K562 (cell line): ENCODE data around the gene COX10. TPM values are rescaled to one million over a fixed set of nuclear protein-coding genes. Genes with fewer than 3 reads are reported as not detected.

Experiments
- C11orf30 ChIP-seq: fragments of 450-650 bp; IDR thresholded peaks from 2 replicates; pipeline ENCODE4 v1.6.1; 2016; ENCODE audit warnings: low read depth, mild to moderate bottlenecking
- CBX1 ChIP-seq: sonication (generic); IDR thresholded peaks from 2 replicates; pipeline ENCODE4 v1.6.1; 2016; ENCODE audit warnings: antibody characterized with exemption, low read depth, mild to moderate bottlenecking
- HDAC3 ChIP-seq: fragments of 450-650 bp; IDR thresholded peaks from 2 replicates; pipeline ENCODE4 v1.6.1; 2018; ENCODE audit warnings: borderline replicate concordance, mild to moderate bottlenecking, moderate library complexity; ENCODE audit not compliant: partially characterized antibody
- MXI1 ChIP-seq: IDR thresholded peaks from 2 replicates; pipeline ENCODE4 v1.6.1; 2011; ENCODE audit warnings: low read depth, mild to moderate bottlenecking, improper control_type of control experiment, low read length
- NR4A1 ChIP-seq, 2 experiments: fragments of 250-450 bp in 1 of 2; fragments of 450-650 bp in 1 of 2; sonication (Bioruptor Pico) in 1 of 2; IDR thresholded peaks; 2 replicates each; pipeline versions ENCODE4 v1.4.0 to v1.6.1; 2016 to 2020; ENCODE audit warnings: mild to moderate bottlenecking in 2 of 2, missing compliant biosample characterization in 1 of 2, missing genetic modification characterization in 1 of 2, moderate library complexity in 1 of 2
- PPARD ChIP-seq: fragments of 250-450 bp; sonication (Bioruptor Pico); IDR thresholded peaks from 2 replicates; pipeline ENCODE4 v1.8.0; 2022; ENCODE audit warnings: inconsistent platforms, mild to moderate bottlenecking, moderate library complexity
- UBTF ChIP-seq, 2 experiments: IDR thresholded peaks; 2 replicates each; pipeline ENCODE4 v1.6.1; 2012; ENCODE audit warnings: improper control_type of control experiment in 2 of 2, low read depth in 2 of 2, low read length in 2 of 2, borderline replicate concordance in 1 of 2
- VEZF1 ChIP-seq: fragments of 200-800 bp; sonication (Bioruptor generic); IDR thresholded peaks from 2 replicates; pipeline ENCODE4 v1.6.1; 2017; ENCODE audit warnings: missing genetic modification characterization, missing compliant biosample characterization
- ZNF23 ChIP-seq: fragments of 250-450 bp; sonication (Bioruptor Pico); IDR thresholded peaks from 2 replicates; pipeline ENCODE4 v1.4.0; 2020; ENCODE audit warnings: mild to moderate bottlenecking
- ZNF407 ChIP-seq: fragments of 450-650 bp; IDR thresholded peaks from 2 replicates; pipeline ENCODE4 v1.6.1; 2016; ENCODE audit warnings: low read depth
- ZNF699 ChIP-seq: fragments of 250-450 bp; sonication (Bioruptor Pico); IDR thresholded peaks from 2 replicates; pipeline ENCODE4 v1.8.0; 2021; ENCODE audit warnings: mild to moderate bottlenecking, moderate library complexity; ENCODE audit not compliant: insufficient replicate concordance
- ZNF75A ChIP-seq: fragments of 450-650 bp; formaldehyde crosslinking; IDR thresholded peaks from 2 replicates; pipeline ENCODE4 v1.4.0; 2020; ENCODE audit warnings: mild to moderate bottlenecking
- polyA plus RNA-seq, 8 experiments: library from polyadenylated mRNA; depleted of rRNA in 4 of 8; stranded (reverse) in 5 of 8; unstranded in 3 of 8; fragments of >200 nt; fragmentation: Nextera tagmentation in 2 of 8; fragmentation: Illumina TruSeq in 1 of 8; extraction: Ambion mirVana in 2 of 8; extraction: Trizol in 1 of 8; gene quantifications; 2 replicates each; pipeline versions ENCODE4 v1.2.1 to v1.2.3, GENCODE V29; 2011 to 2014; ENCODE audit warnings: inconsistent platforms in 1 of 8, missing spikeins in 1 of 8
- total RNA-seq, 7 experiments: library from RNA; depleted of rRNA in 6 of 7; stranded (reverse); fragments of >200 nt in 6 of 7; fragmentation: Illumina TruSeq in 2 of 7; extraction: Trizol in 2 of 7; gene quantifications; 2 replicates each; pipeline versions ENCODE4 v1.2.1 to v1.2.3, GENCODE V29; 2011 to 2021; ENCODE audit warnings: low replicate concordance in 1 of 7
- TF ChIP-seq, protein P1 (sequence below): sonication (generic); formaldehyde crosslinking; IDR thresholded peaks from 2 replicates; pipeline ENCODE4 v1.9.0; 2022; ENCODE audit warnings: mild to moderate bottlenecking, missing genetic modification reagents

COX10 gene
- total and polyA plus RNA-seq, 9 of the 15 experiments (the other 6 are each of a cell fraction or from before 2014, with no cell fraction given), result 10.3 to 26.4 (median 17.8) TPM

DNA sequence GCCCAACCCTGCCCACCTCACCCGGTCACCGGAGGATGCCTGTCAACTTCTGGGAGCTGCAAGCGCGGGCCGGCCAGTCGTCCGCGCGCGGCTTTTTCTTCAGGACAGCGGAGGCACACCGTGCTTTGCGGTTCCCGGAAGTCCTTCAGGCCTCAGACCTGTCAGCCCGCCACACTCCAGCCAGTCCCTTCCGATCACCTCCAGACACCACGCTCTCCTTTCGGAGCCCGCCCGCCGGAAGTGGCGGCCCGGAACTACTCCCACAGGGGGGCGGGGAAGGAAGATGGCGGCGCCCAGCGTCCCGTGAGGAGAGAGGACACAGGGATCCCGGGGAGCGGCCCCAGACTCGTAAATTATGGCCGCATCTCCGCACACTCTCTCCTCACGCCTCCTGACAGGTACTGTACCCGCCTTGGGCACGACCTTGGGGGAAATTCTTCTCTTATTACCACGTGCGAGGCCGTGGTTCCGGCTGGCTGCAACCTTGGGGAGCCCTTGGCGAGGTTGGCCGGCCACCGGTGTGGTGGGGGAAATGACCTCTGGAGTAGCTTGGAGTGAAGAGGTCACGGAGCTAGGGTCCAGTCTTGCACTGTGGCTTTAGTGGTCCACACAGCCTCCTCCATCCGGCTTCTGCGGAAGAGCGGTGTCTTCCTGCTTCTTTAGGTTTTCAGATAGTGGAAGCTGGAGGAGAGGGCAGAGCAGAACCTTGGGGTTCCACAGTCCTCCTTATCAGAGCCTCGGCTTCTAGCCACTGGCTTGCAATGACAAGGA is at the start of gene COX10 (continued):
- no peak for TF ChIP-seq NR4A1 (CRISPR knock-in tag; IDR thresholded peaks at IDR 0.05)
- no peak for TF ChIP-seq NR4A1 (tag; IDR thresholded peaks at IDR 0.05)
- TF ChIP-seq CBX1, result peak; percentile 51; the same call in 1 of the 2 replicates
- TF ChIP-seq, protein P1, sequence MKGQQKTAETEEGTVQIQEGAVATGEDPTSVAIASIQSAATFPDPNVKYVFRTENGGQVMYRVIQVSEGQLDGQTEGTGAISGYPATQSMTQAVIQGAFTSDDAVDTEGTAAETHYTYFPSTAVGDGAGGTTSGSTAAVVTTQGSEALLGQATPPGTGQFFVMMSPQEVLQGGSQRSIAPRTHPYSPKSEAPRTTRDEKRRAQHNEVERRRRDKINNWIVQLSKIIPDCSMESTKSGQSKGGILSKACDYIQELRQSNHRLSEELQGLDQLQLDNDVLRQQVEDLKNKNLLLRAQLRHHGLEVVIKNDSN (CRISPR knock-in tag), result no peak
- 0 out of 4 replicates have a peak, but pooled peaks of 1 of the 2 experiments have one; percentile 41 for TF ChIP-seq UBTF (IDR thresholded peaks at IDR 0.05; ENCODE audit: borderline replicate concordance in 1 of 2, low read depth in 2 of 2, low read length in 2 of 2)
- peak; percentile 94 for TF ChIP-seq C11orf30
- TF ChIP-seq ZNF75A, result no peak
- no peak for TF ChIP-seq ZNF407
- no peak for TF ChIP-seq HDAC3
- TF ChIP-seq ZNF23, result no peak
- no peak for TF ChIP-seq ZNF699 (CRISPR knock-in tag)
- TF ChIP-seq PPARD, result no peak
- peak; percentile 57; the same call in 1 of the 2 replicates for TF ChIP-seq VEZF1 (CRISPR knock-in tag)
- TF ChIP-seq MXI1, result peak; percentile 86; the same call in 1 of the 2 replicates
